HCT116 (cell line): ENCODE measurements around the gene AUTS2.

Experiments used
- EZH2phosphoT487 ChIP-seq: fragments of 200-600 bp; IDR thresholded peaks from 2 replicates; pipeline ENCODE4 v1.6.1; 2018; ENCODE audit warnings: antibody characterized with exemption, borderline replicate concordance
- FOSL1 ChIP-seq: IDR thresholded peaks from 2 replicates; pipeline ENCODE4 v1.6.1; 2012; ENCODE audit warnings: low read depth
- POLR2A ChIP-seq: IDR thresholded peaks from 2 replicates; pipeline ENCODE4 v1.7.0; 2011; ENCODE audit warnings: borderline replicate concordance; ENCODE audit not compliant: insufficient read depth, insufficient read length; ENCODE audit errors: extremely low read depth
- POLR2AphosphoS5 ChIP-seq: IDR thresholded peaks from 2 replicates; pipeline ENCODE4 v1.6.1; 2011; ENCODE audit warnings: mild to moderate bottlenecking, low read depth, low read length, moderate library complexity
- RAD21 ChIP-seq: IDR thresholded peaks from 2 replicates; pipeline ENCODE4 v1.6.1; 2012; ENCODE audit warnings: low read depth, mild to moderate bottlenecking
- SP1 ChIP-seq: IDR thresholded peaks from 2 replicates; pipeline ENCODE4 v1.6.1; 2012; ENCODE audit warnings: low read depth
- TCF7L2 ChIP-seq: IDR thresholded peaks from 2 replicates; pipeline ENCODE4 v1.7.0; 2011; ENCODE audit warnings: borderline replicate concordance, inconsistent platforms; ENCODE audit not compliant: insufficient read depth, insufficient read length; ENCODE audit errors: extremely low read depth
- YY1 ChIP-seq: IDR thresholded peaks from 2 replicates; pipeline ENCODE4 v1.6.1; 2011; ENCODE audit warnings: low read length, low read depth, moderate library complexity, mild to moderate bottlenecking; ENCODE audit not compliant: insufficient replicate concordance; ENCODE audit errors: extremely low read depth
- ZNF274 ChIP-seq: fragments of 200-500 bp; sonication (Bioruptor generic); IDR thresholded peaks from 2 replicates; pipeline ENCODE4 v1.6.1; 2014; ENCODE audit warnings: mild to moderate bottlenecking, low read depth, low read length, inconsistent platforms
- TF ChIP-seq, protein P1 (sequence below), 3 experiments: fragments of 200-600 bp in 1 of 3; sonication (generic) in 1 of 3; IDR thresholded peaks in 2 of 3; conservative IDR thresholded peaks in 1 of 3; 2 replicates each; pipeline ENCODE4 v1.5.1; 2012 to 2017; ENCODE audit warnings: low read depth in 2 of 3, low read length in 2 of 3, antibody characterized with exemption in 1 of 3, borderline replicate concordance in 1 of 3, control low read depth in 1 of 3, mild to moderate bottlenecking in 1 of 3, mixed read lengths in 1 of 3, mixed run types in 1 of 3, moderate library complexity in 1 of 3; ENCODE audit not compliant: insufficient read depth in 1 of 3
- TF ChIP-seq, protein P2 (sequence below): IDR thresholded peaks from 2 replicates; pipeline ENCODE4 v1.6.1; 2012
- TF ChIP-seq, protein P3 (sequence below): IDR thresholded peaks from 2 replicates; pipeline ENCODE4 v1.6.1; 2012

DNA sequence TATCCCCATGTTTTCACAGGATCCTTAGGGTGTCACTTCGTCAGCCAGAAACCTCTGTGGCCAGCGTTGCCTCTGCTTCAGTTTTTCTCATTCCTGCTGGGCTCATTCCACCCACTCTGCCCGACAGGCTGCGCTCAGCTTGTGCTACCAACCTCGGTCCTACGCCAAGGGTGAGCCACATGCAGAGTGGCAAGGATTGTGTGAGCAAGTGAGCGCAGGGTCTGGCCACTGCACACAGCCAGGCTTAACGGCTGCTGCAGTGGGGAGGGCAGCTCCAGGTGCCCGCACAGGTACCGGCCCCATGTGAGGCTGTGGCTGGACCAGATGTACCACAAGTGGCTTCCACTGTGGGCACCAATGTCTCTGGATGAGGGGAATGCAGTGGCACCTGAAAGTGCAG is 329.2 kb downstream of the AUTS2 start:
- TF ChIP-seq ZNF274 = no peak
- no peak for TF ChIP-seq POLR2A
- TF ChIP-seq FOSL1 = no peak
- TF ChIP-seq TCF7L2 = no peak
- TF ChIP-seq, protein P1, sequence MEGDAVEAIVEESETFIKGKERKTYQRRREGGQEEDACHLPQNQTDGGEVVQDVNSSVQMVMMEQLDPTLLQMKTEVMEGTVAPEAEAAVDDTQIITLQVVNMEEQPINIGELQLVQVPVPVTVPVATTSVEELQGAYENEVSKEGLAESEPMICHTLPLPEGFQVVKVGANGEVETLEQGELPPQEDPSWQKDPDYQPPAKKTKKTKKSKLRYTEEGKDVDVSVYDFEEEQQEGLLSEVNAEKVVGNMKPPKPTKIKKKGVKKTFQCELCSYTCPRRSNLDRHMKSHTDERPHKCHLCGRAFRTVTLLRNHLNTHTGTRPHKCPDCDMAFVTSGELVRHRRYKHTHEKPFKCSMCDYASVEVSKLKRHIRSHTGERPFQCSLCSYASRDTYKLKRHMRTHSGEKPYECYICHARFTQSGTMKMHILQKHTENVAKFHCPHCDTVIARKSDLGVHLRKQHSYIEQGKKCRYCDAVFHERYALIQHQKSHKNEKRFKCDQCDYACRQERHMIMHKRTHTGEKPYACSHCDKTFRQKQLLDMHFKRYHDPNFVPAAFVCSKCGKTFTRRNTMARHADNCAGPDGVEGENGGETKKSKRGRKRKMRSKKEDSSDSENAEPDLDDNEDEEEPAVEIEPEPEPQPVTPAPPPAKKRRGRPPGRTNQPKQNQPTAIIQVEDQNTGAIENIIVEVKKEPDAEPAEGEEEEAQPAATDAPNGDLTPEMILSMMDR (IDR thresholded peaks at IDR 0.05 in 2 of 3, conservative IDR thresholded peaks at IDR 0.05 in 1 of 3; ENCODE audit: borderline replicate concordance in 1 of 3, insufficient read depth in 1 of 3, low read depth in 2 of 3, low read length in 2 of 3) = no peak
- no peak for TF ChIP-seq RAD21
- TF ChIP-seq, protein P2, sequence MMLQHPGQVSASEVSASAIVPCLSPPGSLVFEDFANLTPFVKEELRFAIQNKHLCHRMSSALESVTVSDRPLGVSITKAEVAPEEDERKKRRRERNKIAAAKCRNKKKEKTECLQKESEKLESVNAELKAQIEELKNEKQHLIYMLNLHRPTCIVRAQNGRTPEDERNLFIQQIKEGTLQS = no peak
- TF ChIP-seq POLR2AphosphoS5 = no peak
- TF ChIP-seq, protein P3, sequence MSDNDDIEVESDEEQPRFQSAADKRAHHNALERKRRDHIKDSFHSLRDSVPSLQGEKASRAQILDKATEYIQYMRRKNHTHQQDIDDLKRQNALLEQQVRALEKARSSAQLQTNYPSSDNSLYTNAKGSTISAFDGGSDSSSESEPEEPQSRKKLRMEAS = no peak
- no peak for TF ChIP-seq EZH2phosphoT487
- no peak for TF ChIP-seq SP1
- no peak for TF ChIP-seq YY1
